Lower lobe of right lung (tissue), 2 donors: ENCODE measurements around the gene TM9SF4. TPM values are rescaled to one million over a fixed set of nuclear protein-coding genes. Genes with fewer than 3 reads are reported as not detected.

Experiments used
- ATAC-seq, 2 donors: fragments of 200-7000 bp; cut with Tn5 transposase; one replicate each; pipeline ENCODE4 v1.9.1; 2020 to 2022; ENCODE audit warnings: mild to moderate bottlenecking in 2 of 2, moderate library complexity in 2 of 2
- DNase-seq: peaks from one replicate; pipeline ENCODE4 v3.0.0-alpha.2; 2020
- H3K27ac ChIP-seq: fragments of 200-600 bp; one replicate; pipeline ENCODE4 v1.8.0; 2022
- H3K27me3 ChIP-seq: fragments of 200-600 bp; one replicate; pipeline ENCODE4 v1.8.0; 2022; ENCODE audit warnings: low read depth
- H3K36me3 ChIP-seq: fragments of 200-600 bp; one replicate; pipeline ENCODE4 v1.8.0; 2022; ENCODE audit warnings: mild to moderate bottlenecking
- H3K4me1 ChIP-seq: fragments of 200-600 bp; one replicate; pipeline ENCODE4 v1.8.0; 2022
- H3K4me3 ChIP-seq: fragments of 200-600 bp; one replicate; pipeline ENCODE4 v1.8.0; 2022; ENCODE audit warnings: mild to moderate bottlenecking
- H3K9me3 ChIP-seq: fragments of 200-600 bp; one replicate; pipeline ENCODE4 v1.8.0; 2022
- intact Hi-C: fragments of 100-400 bp; cut with DNase I; formaldehyde crosslinking; loops from one replicate; pipeline ENCODE4 v1.11.0; 2022
- total RNA-seq: library from RNA; stranded (reverse); fragmentation: NEBNext Ultra II Directional; extraction: Animal tissue kit (Norgen Biotek cat#: 25700); gene quantifications from one replicate; pipeline ENCODE4 v1.2.1, GENCODE V29; 2021
- TF ChIP-seq, protein P1 (sequence below): fragments of 200-600 bp; IDR thresholded peaks from one replicate; pipeline ENCODE4 v1.8.0; 2022; ENCODE audit warnings: antibody characterized with exemption, mild to moderate bottlenecking
- donor health status: DM: no; HTN: yes; CAD: no; lungs with severe emphysema.

The TM9SF4 gene
- total RNA-seq, 1 donor from 2014 or later = 49.7 TPM

DNA sequence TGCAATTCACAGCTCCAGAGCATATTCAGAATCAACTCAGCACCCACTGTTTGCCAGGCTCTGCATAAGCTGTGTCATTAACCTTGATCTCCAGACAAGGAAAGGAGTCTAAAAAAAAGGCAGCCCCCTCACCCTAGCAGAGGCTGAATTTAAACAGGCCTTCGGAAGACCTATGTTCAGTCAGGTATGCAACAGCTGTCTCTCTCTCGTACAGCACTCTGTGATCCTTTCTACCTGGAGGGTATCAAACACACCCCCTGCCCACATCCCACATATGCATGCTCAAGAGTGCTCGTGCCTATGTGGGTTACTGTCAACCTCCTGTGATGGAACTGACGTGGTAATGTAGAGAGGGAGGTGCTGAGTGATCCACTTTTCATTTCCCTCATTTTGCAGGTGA is 89.5 kb downstream of the TM9SF4 start:
- no peaks in the 10 kb centered on the region for H3K27me3 ChIP-seq
- H3K4me1 ChIP-seq = peaks cover 42% of the 10 kb centered on the region
- intact Hi-C loops = no loop called here
- H3K27ac ChIP-seq = no peak overlapping the region
- no peak for DNase-seq
- TF ChIP-seq, protein P1, sequence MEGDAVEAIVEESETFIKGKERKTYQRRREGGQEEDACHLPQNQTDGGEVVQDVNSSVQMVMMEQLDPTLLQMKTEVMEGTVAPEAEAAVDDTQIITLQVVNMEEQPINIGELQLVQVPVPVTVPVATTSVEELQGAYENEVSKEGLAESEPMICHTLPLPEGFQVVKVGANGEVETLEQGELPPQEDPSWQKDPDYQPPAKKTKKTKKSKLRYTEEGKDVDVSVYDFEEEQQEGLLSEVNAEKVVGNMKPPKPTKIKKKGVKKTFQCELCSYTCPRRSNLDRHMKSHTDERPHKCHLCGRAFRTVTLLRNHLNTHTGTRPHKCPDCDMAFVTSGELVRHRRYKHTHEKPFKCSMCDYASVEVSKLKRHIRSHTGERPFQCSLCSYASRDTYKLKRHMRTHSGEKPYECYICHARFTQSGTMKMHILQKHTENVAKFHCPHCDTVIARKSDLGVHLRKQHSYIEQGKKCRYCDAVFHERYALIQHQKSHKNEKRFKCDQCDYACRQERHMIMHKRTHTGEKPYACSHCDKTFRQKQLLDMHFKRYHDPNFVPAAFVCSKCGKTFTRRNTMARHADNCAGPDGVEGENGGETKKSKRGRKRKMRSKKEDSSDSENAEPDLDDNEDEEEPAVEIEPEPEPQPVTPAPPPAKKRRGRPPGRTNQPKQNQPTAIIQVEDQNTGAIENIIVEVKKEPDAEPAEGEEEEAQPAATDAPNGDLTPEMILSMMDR = no peak
- no peak overlapping the region for H3K4me3 ChIP-seq
- ATAC-seq = no peak
- H3K9me3 ChIP-seq = no peaks in the 10 kb centered on the region
- peaks cover 72% of the 10 kb centered on the region for H3K36me3 ChIP-seq

DNA sequence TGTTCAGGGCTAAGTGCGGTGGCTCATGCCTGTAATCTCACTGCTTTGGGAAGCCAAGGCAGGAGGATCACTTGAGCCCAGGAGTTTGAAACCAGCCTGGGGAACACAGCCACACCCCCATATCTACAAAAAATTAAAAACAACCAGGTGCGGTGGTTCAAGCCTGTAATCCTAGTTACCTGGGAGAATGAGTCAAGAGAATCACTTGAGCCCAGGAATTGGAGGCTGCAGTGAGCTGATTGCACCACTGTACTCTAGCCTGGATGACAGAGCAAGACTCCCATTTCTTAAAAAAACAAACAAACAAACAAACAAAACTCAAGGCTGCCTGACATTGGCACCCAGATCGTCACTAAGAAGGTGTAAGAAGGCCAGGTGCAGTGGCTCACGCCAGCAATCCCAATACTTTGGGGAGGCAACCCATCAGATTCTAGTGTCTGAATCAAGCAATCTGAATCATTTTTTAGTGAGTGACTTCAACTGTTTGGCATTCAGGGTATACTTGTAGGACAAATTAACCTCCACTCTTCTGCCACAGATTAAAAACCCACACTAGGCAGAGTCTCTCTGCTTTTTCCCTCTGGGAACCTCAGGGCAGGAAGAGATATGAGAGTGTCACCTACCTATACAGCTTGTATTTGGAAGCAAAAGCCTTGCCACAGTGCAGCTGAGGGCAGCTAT is 91.9 kb downstream of the TM9SF4 start:
- H3K4me1 ChIP-seq = peaks cover 61% of the 10 kb centered on the region
- H3K27me3 ChIP-seq = no peaks in the 10 kb centered on the region
- no peak for DNase-seq
- intact Hi-C loops = no loop called here
- TF ChIP-seq, protein P1 = no peak
- ATAC-seq = peak; percentile 15 to 39
- H3K4me3 ChIP-seq = peak overlapping the region; percentile 7
- H3K36me3 ChIP-seq = peaks cover 56% of the 10 kb centered on the region
- peak overlapping the region; percentile 94 for H3K27ac ChIP-seq
- H3K9me3 ChIP-seq = no peaks in the 10 kb centered on the region

- TF ChIP-seq, protein P1 = no peak
- H3K27me3 ChIP-seq = no peaks in the 10 kb centered on the region
- peaks cover 66% of the 10 kb centered on the region for H3K4me1 ChIP-seq
- H3K4me3 ChIP-seq = peak overlapping the region; percentile 7
- DNase-seq (peak; percentile 59), ATAC-seq (peak; percentile 35 to 51)
- H3K36me3 ChIP-seq = peaks cover 50% of the 10 kb centered on the region
- H3K9me3 ChIP-seq = no peaks in the 10 kb centered on the region
- H3K27ac ChIP-seq = peak overlapping the region; percentile 94
- intact Hi-C loops = no loop called here
Observed at GRCh38 chr20:32201977-32202363, 92.5 kb downstream of the TM9SF4 start.

- peak overlapping the region; percentile 96 for H3K4me3 ChIP-seq
- no peaks in the 10 kb centered on the region for H3K9me3 ChIP-seq
- DNase-seq = no peak
- intact Hi-C loops = no loop called here
- peaks cover 73% of the 10 kb centered on the region for H3K4me1 ChIP-seq
- ATAC-seq = peak in 1 of 2 donors; percentile 13
- TF ChIP-seq, protein P1 = no peak
- H3K36me3 ChIP-seq = peaks cover 34% of the 10 kb centered on the region
- H3K27me3 ChIP-seq = no peaks in the 10 kb centered on the region
- H3K27ac ChIP-seq = peak overlapping the region; percentile 94
Observed at GRCh38 chr20:32203356-32204204, 94.1 kb downstream of the TM9SF4 start.

- Histone ChIP-seq H3K27ac (peak overlapping the region; percentile 94), H3K4me3 (peak overlapping the region; percentile 96), H3K9me3 (no peaks in the 10 kb centered on the region), H3K27me3 (no peaks in the 10 kb centered on the region), H3K36me3 (peaks cover 25% of the 10 kb centered on the region), H3K4me1 (peaks cover 79% of the 10 kb centered on the region)
- DNase-seq (no peak), ATAC-seq (peak; percentile 33 to 51)
- intact Hi-C loops = no loop called here
- TF ChIP-seq, protein P1 = no peak
Observed at GRCh38 chr20:32204205-32205109, 94.9 kb downstream of the TM9SF4 start.
